HG03558 (cell line): ENCODE measurements around the gene PTPN23.
A peak's percentile ranks its signal among the peaks of the same experiment; 100 is the strongest.
"Not testable (repeated sequence)": the region's sequence is repeated elsewhere in the genome, so short reads cannot be mapped to it uniquely, and the experiment has no call there.

Source experiments
- ATAC-seq: cut with Tn5 transposase; IDR thresholded peaks from one replicate; pipeline ENCODE4 v1.9.1; 2021; ENCODE audit warnings: moderate number of reproducible peaks; ENCODE audit not compliant: unreplicated experiment; ENCODE audit errors: extremely low read depth

Gene PTPN23

DNA sequence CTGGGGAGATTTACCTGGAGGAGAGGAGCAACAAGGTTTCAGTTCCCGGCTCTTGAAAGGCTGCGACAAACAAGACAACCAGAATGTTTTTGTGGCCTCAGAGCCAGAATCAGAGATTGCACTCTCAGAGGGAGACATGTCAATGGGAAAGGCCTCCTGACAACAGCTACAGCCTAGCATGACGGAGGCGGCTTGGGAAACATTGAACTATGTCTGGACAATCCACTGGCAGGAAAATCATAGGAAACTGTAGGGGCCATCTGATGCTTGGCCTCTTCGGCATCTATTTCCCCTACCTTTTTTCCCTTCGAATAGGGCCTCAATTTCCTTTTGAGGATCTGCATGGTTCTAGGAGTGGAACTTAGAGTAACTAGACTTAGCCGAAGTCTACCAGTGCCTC is 13.2 kb upstream of the PTPN23 start:
- ATAC-seq, result no peak

DNA sequence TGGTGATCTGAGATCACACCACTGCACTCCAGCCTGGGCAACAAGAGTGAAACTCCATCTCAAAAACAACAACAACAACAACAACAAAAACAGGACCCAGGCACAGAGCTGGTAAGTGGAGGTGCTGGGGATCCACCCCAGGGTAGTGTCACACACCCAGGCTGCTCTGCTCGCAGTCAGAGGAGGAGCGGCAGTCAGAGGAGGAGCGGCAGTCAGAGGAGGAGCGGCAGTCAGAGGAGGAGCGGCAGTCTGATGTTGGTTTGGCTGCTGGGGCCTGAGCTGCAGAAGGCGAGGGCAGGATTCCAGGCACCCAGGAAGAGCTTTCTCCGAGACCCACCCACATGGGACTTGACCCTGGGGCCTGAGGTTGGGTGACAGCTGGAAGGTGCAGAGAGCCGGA is 10.8 kb upstream of the PTPN23 start:
- ATAC-seq, result not testable (repeated sequence)

DNA sequence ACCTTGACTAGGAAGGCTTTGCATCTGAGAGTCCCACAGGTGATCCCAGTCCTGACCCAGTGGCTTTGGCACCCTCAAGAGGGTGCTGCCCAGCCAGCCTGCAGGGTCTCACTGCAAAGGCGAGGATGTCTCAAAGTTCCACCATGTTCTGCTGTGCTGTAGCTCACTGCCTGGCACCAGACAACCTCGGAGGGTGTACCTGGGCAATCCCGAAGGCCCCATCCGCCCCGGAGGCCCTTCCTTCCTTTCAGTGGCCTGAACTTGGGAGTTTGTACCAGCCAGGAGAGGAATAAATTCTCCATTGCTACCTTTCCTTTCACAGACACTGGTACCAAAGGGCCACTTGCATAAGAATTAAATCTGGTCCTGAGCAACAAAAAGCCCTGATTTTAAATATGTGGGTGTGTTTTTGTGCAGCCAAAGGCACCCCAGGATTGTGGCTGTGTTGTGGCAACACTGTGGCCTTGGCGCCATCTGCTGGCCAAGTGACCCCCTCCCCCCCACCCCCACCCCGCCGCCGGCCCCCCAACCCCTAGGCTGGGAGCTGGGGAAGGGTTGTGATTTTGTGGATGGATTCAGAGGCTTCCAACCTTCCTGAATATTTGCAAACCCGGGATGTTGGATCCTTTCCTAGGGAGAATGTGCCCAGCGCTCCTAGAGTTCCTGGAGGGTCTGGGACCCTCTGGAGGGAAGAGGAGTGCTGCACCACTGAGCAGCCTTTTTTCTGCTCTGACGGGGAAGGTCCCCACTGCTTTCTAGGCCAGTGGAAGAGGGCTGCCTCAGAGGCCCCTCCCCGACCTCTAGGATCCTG is 9.7 kb upstream of the PTPN23 start:
- no peak for ATAC-seq

DNA sequence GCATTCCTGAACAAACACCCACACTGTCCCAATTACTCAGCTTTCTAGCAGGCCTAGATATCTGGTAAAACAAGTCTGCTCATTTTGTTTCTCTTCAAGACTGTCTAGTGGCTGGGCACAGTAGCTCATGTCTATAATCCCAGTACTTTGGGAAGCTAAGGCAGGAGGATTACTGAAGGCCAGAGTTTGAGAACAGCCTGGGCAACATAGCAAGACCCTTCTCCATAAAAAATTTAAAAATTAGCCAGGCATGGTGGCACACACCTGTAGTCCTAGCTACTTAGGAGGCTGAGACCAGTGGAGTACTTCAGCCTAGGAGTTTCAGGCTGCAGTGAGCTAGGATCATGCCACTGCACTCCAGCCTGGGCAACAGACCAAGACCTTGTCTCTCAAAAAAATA is 6.2 kb upstream of the PTPN23 start:
- no peak for ATAC-seq

DNA sequence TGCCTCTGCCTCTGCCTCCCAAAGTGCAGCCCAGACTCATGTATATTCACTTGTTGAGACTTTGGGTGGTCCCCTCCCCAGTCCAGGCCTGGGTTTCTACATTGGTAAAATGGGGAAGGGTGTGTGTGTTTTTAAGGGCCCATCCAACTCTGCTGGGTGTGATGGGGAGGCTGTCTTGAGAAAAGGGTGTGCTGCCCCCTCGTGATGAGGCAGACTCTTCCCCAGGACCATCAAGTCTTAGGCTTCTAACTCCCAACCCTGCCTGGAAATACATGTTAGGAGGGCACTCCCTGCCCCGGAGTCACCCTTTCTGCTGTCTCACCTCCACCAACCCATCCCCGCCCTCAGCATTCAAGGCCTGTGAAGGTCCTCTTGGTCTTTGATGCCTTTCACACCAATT is 4.4 kb upstream of the PTPN23 start:
- ATAC-seq, result no peak

DNA sequence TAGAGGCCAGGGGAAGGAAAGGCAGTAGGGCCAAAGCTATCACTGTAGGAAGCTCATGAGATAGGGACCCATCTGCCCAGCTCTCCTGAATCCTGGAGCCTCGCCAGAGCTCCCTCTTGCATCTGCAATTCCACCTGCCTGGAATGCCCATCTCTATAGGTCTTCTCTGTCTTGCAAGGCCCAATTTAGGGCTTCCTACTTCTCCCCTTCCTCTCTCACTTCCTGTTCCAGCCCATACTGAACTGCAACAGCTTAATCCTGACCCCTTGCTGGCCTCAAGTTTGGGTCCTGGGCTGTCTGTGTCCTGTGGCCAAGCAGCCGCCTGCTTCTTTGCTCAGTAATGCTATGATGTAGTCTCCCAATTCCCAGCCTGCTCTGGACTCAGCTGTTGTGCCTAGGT is 3.6 kb upstream of the PTPN23 start:
- no peak for ATAC-seq

DNA sequence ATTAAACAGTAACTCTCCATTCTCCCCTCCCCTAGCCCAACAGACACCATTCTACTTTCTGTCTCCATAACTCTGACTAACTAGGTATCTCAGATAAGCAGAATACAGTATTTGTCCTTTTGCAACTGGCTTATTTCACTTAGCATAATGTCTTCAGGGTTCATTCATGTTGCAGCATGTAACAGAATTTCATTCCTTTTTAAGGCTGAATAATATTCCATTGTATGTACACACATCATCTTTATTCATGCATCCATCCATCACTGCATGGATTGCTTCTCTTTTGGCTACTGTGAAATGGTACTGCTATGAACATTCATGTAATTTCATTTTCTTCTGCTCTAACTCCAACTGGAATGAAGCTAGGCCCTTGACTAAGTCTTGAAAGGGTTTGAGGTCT is 2.0 kb upstream of the PTPN23 start:
- ATAC-seq, result no peak

DNA sequence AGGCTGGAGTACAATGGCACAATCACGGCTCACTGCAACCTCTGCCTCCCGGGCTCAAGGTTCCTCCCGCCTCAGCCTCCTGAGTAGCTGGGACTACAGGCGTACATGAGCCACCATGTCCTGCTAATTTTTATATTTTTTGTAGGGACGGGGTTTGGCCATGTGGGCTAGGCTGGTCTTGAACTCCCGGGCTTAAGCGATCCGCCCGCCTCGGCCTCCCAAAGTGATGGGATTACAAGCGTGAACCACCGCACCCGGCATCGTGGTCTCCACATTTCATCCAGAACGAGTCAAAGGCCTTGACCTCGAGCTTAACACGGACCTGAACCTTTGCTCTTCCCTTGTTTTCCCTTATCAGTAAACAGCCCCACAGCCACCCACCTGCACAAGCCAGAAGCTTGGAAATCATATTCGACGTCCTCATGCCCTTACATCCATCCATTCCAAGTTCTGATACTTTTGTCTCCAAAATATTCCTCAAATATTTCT is 1.4 kb upstream of the PTPN23 start:
- no peak for ATAC-seq

DNA sequence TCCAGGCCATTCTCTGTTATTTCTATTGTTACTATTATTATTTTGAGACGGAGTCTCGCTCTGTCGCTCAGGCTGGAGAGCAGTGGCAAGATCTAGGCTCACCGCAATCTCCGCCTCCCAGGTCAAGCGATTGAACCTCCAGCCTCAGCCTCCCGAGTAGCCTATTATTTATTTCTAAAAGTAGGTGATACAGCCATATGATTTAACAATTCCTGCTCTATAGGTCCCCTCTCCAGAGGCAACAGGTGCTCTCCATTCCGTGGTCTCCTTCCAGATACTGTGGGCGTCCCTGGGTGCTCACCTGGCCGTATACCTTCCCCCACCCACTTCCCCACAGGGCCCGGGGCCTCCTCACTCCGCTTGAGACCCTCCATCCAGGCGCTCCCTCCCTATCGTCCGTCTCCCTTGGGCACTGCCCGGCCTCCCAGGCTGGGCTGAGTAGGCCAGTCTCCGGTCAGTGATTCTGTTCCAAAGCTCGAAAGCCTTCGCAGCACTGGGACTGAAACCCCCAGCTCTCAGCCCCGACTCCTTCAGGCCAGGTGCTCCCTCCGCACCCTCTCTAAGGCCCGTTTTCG is 708 bp upstream of the PTPN23 start:
- ATAC-seq, result no peak

DNA sequence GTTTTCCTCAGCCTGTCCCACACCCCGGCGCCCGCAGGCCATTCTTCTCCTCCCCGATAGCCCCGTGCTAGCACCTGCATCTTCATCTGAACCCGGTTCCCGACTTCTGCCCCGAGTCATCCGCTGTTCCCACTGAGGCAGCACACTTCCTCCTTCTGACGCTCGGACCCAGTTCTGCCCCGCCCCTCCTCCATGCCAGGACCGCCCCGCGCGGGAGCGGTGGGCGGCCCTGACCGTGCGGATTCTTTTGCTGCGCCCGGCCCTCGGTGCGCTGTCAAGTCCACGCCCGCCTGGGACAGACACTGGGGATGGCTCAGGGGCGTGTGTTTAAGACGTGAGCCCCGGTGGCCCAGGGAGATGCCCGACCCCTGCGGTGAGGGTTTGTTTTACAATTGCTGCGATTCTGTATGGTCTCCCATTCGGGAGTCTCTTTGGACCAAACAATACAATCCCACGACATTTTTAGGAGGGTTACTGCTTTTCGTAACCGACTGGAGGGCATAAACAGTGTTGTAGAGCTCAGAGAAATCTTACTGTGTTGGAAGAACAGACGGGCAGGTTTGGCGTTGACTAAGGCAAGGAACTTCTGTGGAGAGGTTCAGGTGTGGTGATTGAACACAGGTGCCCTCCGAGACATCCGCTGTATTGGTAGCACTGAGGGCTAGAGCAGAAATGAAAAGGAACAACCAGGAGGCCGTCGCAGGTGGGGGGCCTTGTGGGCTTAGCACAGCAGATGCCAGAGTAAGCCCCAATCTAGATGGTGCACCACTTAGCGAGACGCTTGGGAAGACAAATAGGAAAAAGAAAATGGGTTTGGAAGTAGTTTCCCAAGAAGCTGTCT is 716 bp downstream of the PTPN23 start:
- ATAC-seq, result peak; percentile 61

DNA sequence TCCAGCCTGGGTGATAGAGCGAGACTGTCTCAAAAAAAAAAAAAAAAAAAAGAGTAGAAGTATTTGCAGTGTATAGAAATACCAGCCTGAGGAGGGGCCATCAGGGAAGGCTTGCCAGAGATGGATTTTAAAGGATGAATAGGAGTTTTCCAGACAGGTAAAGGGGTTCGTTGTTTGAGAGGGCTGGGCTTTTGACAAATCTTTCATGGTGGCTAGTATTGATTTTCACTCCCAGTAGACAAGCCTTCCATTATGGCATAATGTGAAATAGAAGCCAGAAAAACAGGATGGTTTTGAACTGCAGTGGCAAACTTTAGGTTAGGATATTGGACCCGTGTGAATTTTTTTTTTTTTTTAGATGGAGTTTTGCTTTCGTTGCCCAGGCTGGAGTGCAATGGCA is 3.6 kb downstream of the PTPN23 start:
- no peak for ATAC-seq

DNA sequence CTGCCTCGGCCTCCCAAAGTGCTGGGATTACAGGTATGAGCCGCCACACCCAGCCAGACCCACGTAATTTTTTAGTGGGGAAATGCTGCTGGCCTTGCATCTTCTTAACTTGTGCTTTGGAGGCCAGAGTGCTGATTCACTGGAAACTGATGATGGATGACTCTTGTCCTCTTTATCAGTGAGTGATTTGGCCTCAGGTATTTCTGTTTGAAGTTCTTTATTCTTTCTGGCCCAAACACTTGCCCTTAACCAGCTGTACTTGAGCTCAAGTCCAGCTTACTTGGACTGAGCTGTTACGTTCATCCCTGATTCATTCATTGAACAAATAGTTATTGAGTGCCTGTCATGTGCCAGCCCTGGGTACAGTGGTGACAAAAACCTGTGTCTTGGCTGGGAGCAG is 4.2 kb downstream of the PTPN23 start:
- ATAC-seq, result no peak

DNA sequence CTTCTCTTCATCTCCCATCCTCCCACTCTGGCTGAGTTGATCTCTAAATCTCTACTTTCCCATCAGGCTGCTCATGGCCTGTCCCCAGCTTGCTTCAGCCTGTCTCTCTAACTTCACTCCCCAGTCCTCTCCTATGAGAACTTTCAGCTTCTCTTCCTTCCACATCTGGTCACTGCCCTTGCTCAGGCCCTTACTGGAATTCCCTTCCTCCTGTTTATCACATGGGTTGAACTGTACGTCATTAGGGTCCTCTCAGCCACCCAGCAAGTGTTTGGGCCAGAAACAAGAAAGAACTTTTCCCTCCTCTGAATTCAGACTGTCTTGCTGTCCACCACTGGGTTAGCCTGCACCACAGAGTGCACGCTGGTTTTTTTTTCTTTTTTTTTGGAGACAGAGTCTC is 5.0 kb downstream of the PTPN23 start:
- ATAC-seq, result no peak

DNA sequence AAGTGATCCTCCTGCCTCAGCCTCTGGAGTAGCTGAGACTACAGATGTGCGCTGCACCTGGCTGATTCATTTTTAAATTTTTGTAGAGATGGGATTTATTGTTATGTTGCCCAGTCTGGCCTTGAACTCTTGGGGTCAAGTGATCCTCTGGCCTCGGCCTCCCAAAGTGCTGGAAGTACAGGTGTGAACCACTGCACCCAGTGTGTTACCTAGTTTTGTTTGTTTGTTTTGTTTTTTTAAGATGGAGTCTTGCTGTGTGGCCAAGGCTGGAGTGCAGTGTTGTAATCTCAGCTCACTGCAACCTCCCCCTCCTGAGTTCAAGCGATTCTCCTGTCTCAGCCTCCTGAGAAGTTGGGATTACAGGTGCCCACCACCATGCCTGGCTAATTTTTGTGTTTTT is 12.1 kb downstream of the PTPN23 start:
- no peak for ATAC-seq

DNA sequence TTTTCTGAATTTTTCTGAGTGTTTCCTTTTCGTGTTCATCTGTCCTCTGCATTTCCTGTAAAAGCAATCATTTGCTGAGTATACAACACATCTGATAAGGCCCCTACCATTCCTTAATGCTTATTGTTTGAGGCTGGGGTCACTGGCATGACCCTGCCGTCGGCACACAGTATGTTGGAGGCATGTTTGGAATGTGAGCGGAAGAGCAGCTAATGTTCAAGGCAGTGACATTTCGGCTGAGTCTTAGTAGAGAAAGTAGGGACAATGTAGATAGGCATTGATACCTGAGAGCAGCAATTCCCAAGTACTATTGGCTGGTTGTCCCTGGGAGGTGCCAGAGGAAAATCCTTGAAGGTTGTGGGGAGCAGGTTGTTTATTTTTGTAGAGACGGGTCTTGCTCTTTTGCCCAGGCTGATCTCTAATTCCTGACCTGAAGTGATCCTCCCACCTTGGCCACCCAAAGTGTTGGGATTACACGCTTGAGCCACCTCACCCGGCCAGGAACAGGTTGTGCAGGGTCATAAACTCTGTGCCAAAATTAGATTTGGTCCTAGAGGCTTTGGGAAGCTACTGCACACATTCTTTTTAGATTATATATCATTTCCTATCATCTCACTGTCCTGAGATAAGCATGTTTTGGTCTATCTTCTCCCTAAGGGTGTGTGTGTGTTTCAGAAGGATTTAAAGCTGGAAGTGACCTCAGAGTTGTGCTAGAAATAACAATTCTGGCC is 13.5 kb downstream of the PTPN23 start:
- ATAC-seq, result no peak

DNA sequence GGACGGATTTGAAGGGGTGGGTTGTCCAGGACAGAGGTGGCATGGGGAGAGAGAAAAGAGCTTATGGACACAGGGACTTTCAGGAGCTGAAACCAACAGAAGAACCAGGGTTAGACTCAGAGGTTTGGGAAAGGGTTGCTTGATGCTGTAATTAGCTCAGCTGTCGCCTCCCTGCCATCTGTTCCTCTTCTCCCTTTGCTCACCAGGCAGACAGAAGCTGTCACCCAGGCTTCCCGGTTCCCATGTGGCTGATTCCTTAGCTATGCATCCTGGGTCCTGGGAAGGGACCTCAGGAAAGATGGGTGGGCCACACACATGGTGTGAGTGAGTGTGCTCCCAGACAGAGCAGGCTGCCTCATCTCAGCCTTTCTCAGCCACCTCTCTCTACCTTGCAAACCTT is 14.1 kb downstream of the PTPN23 start:
- ATAC-seq, result no peak

DNA sequence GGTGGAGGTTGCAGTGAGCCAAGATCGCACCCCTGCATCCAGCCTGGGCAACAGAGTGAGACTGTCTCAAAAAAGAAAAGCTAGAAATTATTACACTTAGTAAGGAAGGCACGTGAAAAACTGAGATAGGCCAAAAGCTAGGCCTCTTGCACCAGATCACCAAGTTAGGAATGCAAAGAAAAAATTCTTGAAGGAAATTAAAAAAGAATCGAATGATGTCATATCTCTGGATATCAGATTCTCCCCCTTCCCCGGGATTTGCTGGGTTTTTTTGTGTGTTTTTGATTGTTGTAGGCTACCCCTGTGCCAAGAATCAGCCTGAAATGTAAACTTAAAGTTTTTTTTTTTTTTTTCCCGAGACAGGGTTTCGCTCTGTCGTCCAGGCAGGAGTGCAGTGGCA is 17.4 kb downstream of the PTPN23 start:
- no peak for ATAC-seq

DNA sequence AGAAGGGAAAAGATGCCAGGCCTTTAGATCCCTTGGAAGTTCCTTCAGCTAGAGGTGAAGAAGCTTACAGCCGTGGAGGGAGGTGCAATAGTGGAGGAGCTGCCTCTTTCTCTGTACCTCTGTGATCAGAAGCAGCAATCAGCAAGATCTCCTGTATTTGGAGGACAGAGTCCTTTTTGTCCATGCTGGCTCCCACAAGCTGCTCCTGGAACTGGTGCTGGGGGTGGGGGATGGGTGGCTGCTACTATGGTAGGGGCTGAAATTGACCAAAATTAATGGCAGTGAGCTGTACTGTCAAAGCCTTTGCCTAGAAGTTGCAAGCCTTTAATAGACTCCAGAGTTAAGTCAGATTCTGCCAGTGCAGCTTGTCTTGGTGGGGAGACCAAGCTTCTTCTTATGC is 18.2 kb downstream of the PTPN23 start:
- no peak for ATAC-seq

DNA sequence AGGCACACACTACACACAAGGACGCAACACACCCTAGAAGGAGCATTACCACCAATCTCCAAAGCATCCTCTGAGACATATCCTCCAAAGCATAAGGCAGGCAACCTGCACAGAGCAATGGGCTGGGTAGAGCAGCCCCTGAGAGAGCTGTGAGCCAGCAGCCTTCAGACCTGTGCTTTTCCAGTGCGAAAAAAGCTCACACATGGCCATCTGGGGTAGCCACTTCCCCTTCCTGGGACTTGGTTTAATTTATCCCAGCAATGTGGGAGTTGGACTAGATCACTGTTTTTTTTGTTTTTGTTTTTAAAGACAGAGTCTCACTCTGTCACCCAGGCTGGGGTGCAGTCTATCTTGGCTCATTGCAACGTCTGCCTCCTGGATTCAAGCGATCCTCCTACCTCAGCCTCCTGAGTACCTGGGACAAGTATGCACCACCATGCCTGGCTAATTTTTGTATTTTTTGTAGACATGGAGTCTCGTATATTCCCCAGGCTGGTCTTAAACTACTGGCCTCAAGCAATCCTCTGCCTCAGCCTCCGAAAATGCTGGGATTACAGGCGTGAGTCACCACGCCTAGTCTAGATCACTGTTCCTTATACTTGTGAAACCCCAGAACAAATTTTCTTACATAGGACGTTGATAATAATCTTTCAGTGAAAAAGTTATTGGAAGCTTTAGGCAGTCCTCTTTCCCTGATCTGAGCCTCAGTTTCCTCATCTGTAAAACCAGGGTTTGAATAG is 18.9 kb downstream of the PTPN23 start:
- no peak for ATAC-seq

DNA sequence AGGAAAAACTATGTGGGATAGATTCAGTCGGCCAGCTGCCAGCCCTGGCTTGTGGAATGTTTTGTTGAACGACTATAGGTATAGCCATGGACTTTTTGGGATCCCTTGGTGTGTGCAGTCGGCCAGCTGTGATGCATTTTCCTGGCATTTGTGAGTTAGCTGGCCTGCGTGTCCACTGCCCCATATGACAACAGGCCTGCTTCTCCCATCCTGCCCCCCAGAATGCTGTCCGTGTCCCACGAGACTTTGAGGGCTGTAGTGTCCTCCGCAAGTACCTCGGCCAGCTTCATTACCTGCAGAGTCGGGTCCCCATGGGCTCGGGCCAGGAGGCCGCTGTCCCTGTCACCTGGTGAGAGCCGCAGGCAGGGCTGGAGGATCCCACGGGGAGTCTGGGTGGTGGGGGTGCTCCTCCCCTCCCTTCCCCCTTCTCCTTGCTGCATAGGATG is 23.6 kb downstream of the PTPN23 start:
- ATAC-seq, result no peak
